PC-9 (cell line): ENCODE results near the gene GLT8D2. TPM values are rescaled to one million over a fixed set of nuclear protein-coding genes. Genes with fewer than 3 reads are reported as not detected.

ENCODE experiments used
- BruUV-seq: library from RNA; stranded (reverse); fragments of 400-500 nt; replicated peaks from 2 replicates; lab custom pipeline; 2021; lab: Mats Ljungman, UMichigan
- CTCF ChIA-PET: fragments of 300-600 bp; sonication (Branson Sonifier 250); formaldehyde crosslinking; loops from one replicate; lab custom pipeline; 2022; ENCODE audit warnings: antibody characterized with exemption; lab: Charles Lee
- POLR2A ChIA-PET: fragments of 300-600 bp; sonication (Branson Sonifier 250); formaldehyde crosslinking; loops from one replicate; lab custom pipeline; 2022; ENCODE audit warnings: antibody characterized with exemption; ENCODE audit not compliant: unreplicated experiment; lab: Charles Lee
- DNase-seq, 2 experiments: peaks; one replicate each; pipeline versions ENCODE4 v3.0.0 to v3.0.0-alpha.2; 2015 to 2022; ENCODE audit warnings: mixed read lengths in 1 of 2
- H2AFZ ChIP-seq: fragments of 200-600 bp; sonication (generic); 2 replicates; pipeline ENCODE4 v1.8.1; 2017; ENCODE audit warnings: antibody characterized with exemption
- H3F3A ChIP-seq: fragments of 200-600 bp; sonication (generic); 2 replicates; pipeline ENCODE4 v1.8.1; 2017; ENCODE audit warnings: antibody characterized with exemption, mild to moderate bottlenecking, low read depth; ENCODE audit not compliant: insufficient read depth
- H3K27ac ChIP-seq: fragments of 200-600 bp; sonication (generic); 2 replicates; pipeline ENCODE4 v1.6.1; 2016; ENCODE audit warnings: mixed run types
- H3K27me3 ChIP-seq: fragments of 200-600 bp; sonication (generic); 2 replicates; pipeline ENCODE4 v1.6.1; 2016; ENCODE audit warnings: low read depth, mixed run types; ENCODE audit not compliant: insufficient read depth
- H3K36me3 ChIP-seq: fragments of 200-600 bp; sonication (generic); 2 replicates; pipeline ENCODE4 v1.6.1; 2016; ENCODE audit warnings: low read depth, mixed run types
- H3K4me1 ChIP-seq: fragments of 200-600 bp; sonication (generic); replicated peaks from 2 replicates; pipeline ENCODE4 v1.6.1; 2016; ENCODE audit warnings: mixed run types; ENCODE audit not compliant: insufficient read depth
- H3K4me2 ChIP-seq: fragments of 200-600 bp; sonication (generic); 2 replicates; pipeline ENCODE4 v1.6.1; 2017; ENCODE audit warnings: mixed run types
- H3K4me3 ChIP-seq: fragments of 200-600 bp; sonication (generic); 2 replicates; pipeline ENCODE4 v1.6.1; 2016; ENCODE audit warnings: mixed run types
- H3K79me2 ChIP-seq: fragments of 200-600 bp; sonication (generic); 2 replicates; pipeline ENCODE4 v1.6.1; 2017; ENCODE audit warnings: low read depth, mixed run types
- H3K9me2 ChIP-seq: fragments of 200-600 bp; sonication (generic); 2 replicates; pipeline ENCODE4 v1.8.1; 2017; ENCODE audit warnings: mild to moderate bottlenecking; ENCODE audit not compliant: insufficient read depth
- H3K9me3 ChIP-seq: fragments of 200-600 bp; sonication (generic); 2 replicates; pipeline ENCODE4 v1.8.1; 2016; ENCODE audit warnings: low read depth; ENCODE audit not compliant: insufficient read depth
- H4K20me1 ChIP-seq: fragments of 200-600 bp; sonication (generic); 2 replicates; pipeline ENCODE4 v1.8.1; 2017; ENCODE audit not compliant: insufficient read depth
- CTCF ChIP-seq: fragments of 200-600 bp; sonication (generic); conservative IDR thresholded peaks from 2 replicates; pipeline ENCODE4 v1.6.1; 2017; ENCODE audit warnings: mixed run types, antibody characterized with exemption, mild to moderate bottlenecking, moderate library complexity
- EZH2 ChIP-seq: fragments of 200-600 bp; sonication (generic); IDR thresholded peaks from 2 replicates; pipeline ENCODE4 v1.8.0; 2017; ENCODE audit warnings: antibody characterized with exemption, low read depth
- intact Hi-C: fragments of 100-400 bp; cut with micrococcal nuclease; formaldehyde crosslinking; loops from one replicate; pipeline ENCODE4 v1.10.0; 2022; ENCODE audit not compliant: unreplicated experiment
- total RNA-seq: library from RNA; stranded (reverse); gene quantifications from 2 replicates; pipeline ENCODE4 v1.2.3, GENCODE V29; 2021

GLT8D2 gene
- total RNA-seq, 1 experiment from 2014 or later = 0.31 TPM

GRCh38 chr12:104094284-104094683, 44.3 kb upstream of the GLT8D2 start:
- no peak overlapping the region for H3K4me2 ChIP-seq
- intact Hi-C loops = no loop called here
- no peak overlapping the region for H3K4me3 ChIP-seq
- peaks cover 8% of the 10 kb centered on the region; the same call in 1 of the 2 replicates for H3K36me3 ChIP-seq
- no peak for DNase-seq
- no peaks in the 10 kb centered on the region for H3K9me2 ChIP-seq
- H3K27me3 ChIP-seq = no peaks in the 10 kb centered on the region
- BruUV-seq = no TSS peak
- CTCF ChIA-PET = no interaction called here
- no peaks in the 10 kb centered on the region for H4K20me1 ChIP-seq
- H3K79me2 ChIP-seq = no peaks in the 10 kb centered on the region
- H3F3A ChIP-seq = no peaks in the 10 kb centered on the region
- H3K9me3 ChIP-seq = no peaks in the 10 kb centered on the region
- no peaks in the 10 kb centered on the region for H3K4me1 ChIP-seq
- TF ChIP-seq EZH2 (no peak), CTCF (no peak)
- no peak overlapping the region for H2AFZ ChIP-seq
- H3K27ac ChIP-seq = no peak overlapping the region
- POLR2A ChIA-PET = no interaction called here

GRCh38 chr12:104091136-104091535, 41.1 kb upstream of the GLT8D2 start:
- BruUV-seq = no TSS peak
- intact Hi-C loops = no loop called here
- ChIA-PET POLR2A (interaction anchor here (0.6 kb wide), 1 partner anchor 1017 kb away, joined by 9 read pairs; the partner anchor contains the start of gene WASHC4), CTCF (no interaction called here)
- Histone ChIP-seq H3K9me2 (no peaks in the 10 kb centered on the region), H3K36me3 (no peaks in the 10 kb centered on the region), H3K4me1 (no peaks in the 10 kb centered on the region), H3K4me2 (no peak overlapping the region), H3K9me3 (no peaks in the 10 kb centered on the region), H3K79me2 (no peaks in the 10 kb centered on the region), H3K27ac (no peak overlapping the region), H3K4me3 (no peak overlapping the region), H3F3A (no peaks in the 10 kb centered on the region), H4K20me1 (no peaks in the 10 kb centered on the region), H2AFZ (no peak overlapping the region), H3K27me3 (no peaks in the 10 kb centered on the region)
- no peak for DNase-seq
- no peak for TF ChIP-seq CTCF

DNA sequence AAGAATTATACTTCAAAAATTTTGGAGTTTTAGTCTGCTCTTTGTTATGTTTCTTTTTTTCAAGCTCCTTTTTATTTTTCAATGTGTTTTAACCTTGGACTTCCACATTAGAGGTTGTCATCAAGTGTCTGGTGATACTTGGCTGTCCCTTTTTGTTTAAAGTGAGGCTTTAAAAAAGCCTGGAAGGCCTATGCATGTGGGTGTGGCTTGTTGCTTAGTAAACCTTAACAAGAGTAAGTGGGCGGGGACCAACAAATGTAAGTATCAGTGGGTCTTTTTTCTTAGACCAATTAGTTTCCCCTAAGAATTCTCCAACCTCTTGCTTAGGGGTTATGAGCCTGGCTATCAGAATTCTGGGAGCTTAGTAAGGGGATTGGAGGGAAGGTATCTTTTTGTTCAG, 40.7 kb upstream of the GLT8D2 start:
- Histone ChIP-seq H3K4me1 (no peaks in the 10 kb centered on the region), H4K20me1 (no peaks in the 10 kb centered on the region), H3F3A (no peaks in the 10 kb centered on the region), H3K4me2 (no peak overlapping the region), H3K79me2 (no peaks in the 10 kb centered on the region), H3K27me3 (no peaks in the 10 kb centered on the region), H2AFZ (no peak overlapping the region), H3K36me3 (no peaks in the 10 kb centered on the region), H3K9me3 (no peaks in the 10 kb centered on the region), H3K9me2 (no peaks in the 10 kb centered on the region), H3K27ac (no peak overlapping the region), H3K4me3 (no peak overlapping the region)
- TF ChIP-seq CTCF = no peak
- no peak for TF ChIP-seq EZH2
- ChIA-PET CTCF (no interaction called here), POLR2A (no interaction called here)
- intact Hi-C loops = no loop called here
- BruUV-seq = no TSS peak
- no peak for DNase-seq
